ENCODE measurements around the gene PCDHB4.
"Not testable (repeated sequence)": the region's sequence is repeated elsewhere in the genome, so short reads cannot be mapped to it uniquely, and the experiment has no call there.

The PCDHB4 gene

DNA sequence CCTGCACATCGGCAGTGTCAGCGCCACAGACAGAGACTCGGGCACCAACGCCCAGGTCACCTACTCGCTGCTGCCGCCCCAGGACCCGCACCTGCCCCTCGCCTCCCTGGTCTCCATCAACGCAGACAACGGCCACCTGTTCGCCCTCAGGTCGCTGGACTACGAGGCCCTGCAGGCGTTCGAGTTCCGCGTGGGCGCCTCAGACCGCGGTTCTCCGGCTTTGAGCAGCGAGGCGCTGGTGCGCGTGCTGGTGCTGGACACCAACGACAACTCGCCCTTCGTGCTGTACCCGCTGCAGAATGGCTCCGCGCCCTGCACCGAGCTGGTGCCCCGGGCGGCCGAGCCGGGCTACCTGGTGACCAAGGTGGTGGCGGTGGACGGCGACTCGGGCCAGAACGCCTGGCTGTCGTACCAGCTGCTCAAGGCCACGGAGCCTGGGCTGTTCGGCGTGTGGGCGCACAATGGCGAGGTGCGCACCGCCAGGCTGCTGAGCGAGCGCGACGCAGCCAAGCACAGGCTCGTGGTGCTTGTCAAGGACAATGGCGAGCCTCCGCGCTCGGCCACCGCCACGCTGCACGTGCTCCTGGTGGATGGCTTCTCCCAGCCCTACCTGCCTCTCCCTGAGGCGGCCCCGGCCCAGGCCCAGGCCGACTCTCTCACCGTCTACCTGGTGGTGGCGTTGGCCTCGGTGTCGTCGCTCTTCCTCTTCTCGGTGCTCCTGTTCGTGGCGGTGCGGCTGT is 1.9 kb downstream of the PCDHB4 start:
- not testable (repeated sequence) for H3K4me3 Mint-ChIP-seq, ATAC-seq, H3K4me1 Mint-ChIP-seq, H3K9me3 Mint-ChIP-seq, DNase-seq, H3K27ac Mint-ChIP-seq
- peaks cover 35% of the 10 kb centered on the region for H3K27me3 Mint-ChIP-seq

DNA sequence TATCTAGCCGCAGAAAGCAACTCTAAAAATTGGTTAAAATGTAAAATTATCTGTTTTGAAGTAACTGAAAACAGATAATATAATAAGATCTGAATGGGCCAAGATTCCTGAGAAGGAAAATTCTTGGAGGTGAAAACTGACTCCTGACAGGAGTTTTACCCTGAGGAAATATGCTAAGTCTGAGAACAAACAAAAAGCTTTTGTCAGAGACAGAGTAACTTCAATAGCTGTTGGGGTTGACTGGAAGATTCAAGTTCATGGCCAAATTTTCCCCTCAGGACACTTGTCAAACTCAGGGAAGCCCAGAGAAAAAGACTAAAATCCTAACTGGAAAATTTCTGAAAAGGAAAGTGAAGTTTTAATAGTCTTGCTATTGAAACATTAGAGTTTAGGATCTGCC is 5.7 kb downstream of the PCDHB4 start:
- ATAC-seq = no peak
- Mint-ChIP-seq H3K27ac (no peak overlapping the region), H3K4me3 (no peak overlapping the region), H3K27me3 (peaks cover 24% of the 10 kb centered on the region), H3K4me1 (no peaks in the 10 kb centered on the region), H3K9me3 (peaks cover 9% of the 10 kb centered on the region in 2 donors)
- DNase-seq = no peak

GRCh38 chr5:141135030-141135717 is 13.6 kb downstream of the PCDHB4 start, which contains the start of gene PCDHB5:
TSS of gene PCDHB5 (plus strand) at chr5:141135206. CDS start at chr5:141135435, 229 bp downstream.
- peaks cover 29 to 32% of the 10 kb centered on the region in 2 donors for H3K9me3 Mint-ChIP-seq
- DNase-seq = no peak
- H3K27ac Mint-ChIP-seq = no peak within 1 kb of the TSS
- H3K4me3 Mint-ChIP-seq = peak within 1 kb of the TSS; percentile 11 to 46
- peaks cover 7% of the 10 kb centered on the region for H3K4me1 Mint-ChIP-seq
- H3K27me3 Mint-ChIP-seq = peaks cover 32% of the 10 kb centered on the region
- ATAC-seq = no peak

DNA sequence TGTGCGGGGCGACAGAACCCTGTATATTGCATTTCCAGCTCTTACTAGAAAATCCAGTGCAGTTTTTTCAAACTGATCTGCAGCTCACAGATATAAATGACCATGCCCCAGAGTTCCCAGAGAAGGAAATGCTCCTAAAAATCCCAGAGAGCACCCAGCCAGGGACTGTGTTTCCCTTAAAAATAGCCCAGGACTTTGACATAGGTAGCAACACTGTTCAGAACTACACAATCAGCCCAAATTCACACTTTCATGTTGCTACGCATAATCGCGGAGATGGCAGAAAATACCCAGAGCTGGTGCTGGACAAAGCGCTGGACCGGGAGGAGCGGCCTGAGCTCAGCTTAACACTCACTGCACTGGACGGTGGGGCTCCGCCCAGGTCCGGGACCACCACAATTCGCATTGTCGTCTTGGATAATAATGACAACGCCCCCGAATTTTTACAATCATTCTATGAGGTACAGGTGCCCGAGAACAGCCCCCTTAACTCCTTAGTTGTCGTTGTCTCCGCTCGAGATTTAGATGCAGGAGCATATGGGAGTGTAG is 14.2 kb downstream of the PCDHB4 start:
- Mint-ChIP-seq H3K27me3 (peaks cover 32% of the 10 kb centered on the region), H3K9me3 (peaks cover 25 to 32% of the 10 kb centered on the region in 2 donors), H3K27ac (no peak overlapping the region), H3K4me3 (no peak overlapping the region), H3K4me1 (peaks cover 7% of the 10 kb centered on the region)
- DNase-seq = no peak
- ATAC-seq = no peak

GRCh38 chr5:141137346-141137745 is 15.7 kb downstream of the PCDHB4 start:
- peaks cover 32 to 33% of the 10 kb centered on the region in 2 donors for H3K9me3 Mint-ChIP-seq
- peaks cover 32% of the 10 kb centered on the region for H3K27me3 Mint-ChIP-seq
- H3K27ac Mint-ChIP-seq, ATAC-seq, H3K4me3 Mint-ChIP-seq, H3K4me1 Mint-ChIP-seq, DNase-seq: not testable (repeated sequence)

GRCh38 chr5:141149812-141150211 is 28.2 kb downstream of the PCDHB4 start, which contains the start of gene PCDHB6:
TSS of gene PCDHB6 (plus strand) at chr5:141150057. CDS start at chr5:141150258, 201 bp downstream.
- ATAC-seq = no peak
- H3K4me1 Mint-ChIP-seq = no peaks in the 10 kb centered on the region

GRCh38 chr5:141150224-141150992 is 28.8 kb downstream of the PCDHB4 start:
- Mint-ChIP-seq H3K4me3 (no peak overlapping the region), H3K4me1 (no peaks in the 10 kb centered on the region), H3K9me3 (peaks cover 0 to 17% of the 10 kb centered on the region in 2 donors), H3K27ac (no peak overlapping the region), H3K27me3 (peaks cover 43% of the 10 kb centered on the region)
- DNase-seq (no peak), ATAC-seq (no peak)

More at GRCh38 chr5:141149812-141150211, 28.2 kb downstream of the PCDHB4 start, which contains the start of gene PCDHB6:
- peaks cover 0 to 17% of the 10 kb centered on the region in 2 donors for H3K9me3 Mint-ChIP-seq
- no peak for DNase-seq
- no peak within 1 kb of the TSS for H3K27ac Mint-ChIP-seq
- peaks cover 41% of the 10 kb centered on the region for H3K27me3 Mint-ChIP-seq
- no peak within 1 kb of the TSS for H3K4me3 Mint-ChIP-seq

DNA sequence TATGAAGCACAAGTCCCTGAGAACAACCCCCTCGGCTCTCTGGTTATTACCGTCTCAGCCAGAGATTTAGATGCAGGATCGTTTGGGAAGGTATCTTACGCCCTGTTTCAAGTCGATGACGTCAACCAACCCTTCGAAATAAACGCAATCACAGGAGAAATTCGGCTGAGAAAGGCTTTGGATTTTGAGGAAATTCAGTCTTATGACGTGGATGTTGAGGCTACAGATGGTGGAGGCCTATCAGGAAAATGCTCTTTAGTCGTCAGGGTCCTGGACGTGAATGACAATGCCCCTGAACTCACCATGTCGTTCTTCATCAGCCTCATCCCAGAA is 29.3 kb downstream of the PCDHB4 start:
- Mint-ChIP-seq H3K27me3 (peaks cover 46% of the 10 kb centered on the region), H3K4me1 (no peaks in the 10 kb centered on the region), H3K9me3 (peaks cover 0 to 21% of the 10 kb centered on the region in 2 donors), H3K27ac (no peak overlapping the region), H3K4me3 (no peak overlapping the region)
- DNase-seq (no peak), ATAC-seq (no peak)

- not testable (repeated sequence) for DNase-seq, H3K27ac Mint-ChIP-seq, ATAC-seq, H3K4me1 Mint-ChIP-seq, H3K4me3 Mint-ChIP-seq
- Mint-ChIP-seq H3K9me3 (peaks cover 0 to 28% of the 10 kb centered on the region in 2 donors), H3K27me3 (peaks cover 48% of the 10 kb centered on the region)
These were observed 30.0 kb downstream of the PCDHB4 start for GRCh38 chr5:141151632-141152031.

GRCh38 chr5:141152096-141152495 is 30.5 kb downstream of the PCDHB4 start:
- not testable (repeated sequence) for H3K27ac Mint-ChIP-seq, ATAC-seq, DNase-seq, H3K4me1 Mint-ChIP-seq, H3K4me3 Mint-ChIP-seq
- Mint-ChIP-seq H3K9me3 (peaks cover 0 to 32% of the 10 kb centered on the region in 2 donors), H3K27me3 (peaks cover 53% of the 10 kb centered on the region)

GRCh38 chr5:141155540-141156374 is 34.1 kb downstream of the PCDHB4 start:
- Mint-ChIP-seq H3K4me3 (no peak overlapping the region), H3K9me3 (peaks cover 3 to 35% of the 10 kb centered on the region in 2 donors), H3K27ac (no peak overlapping the region), H3K27me3 (peaks cover 49% of the 10 kb centered on the region), H3K4me1 (no peaks in the 10 kb centered on the region)
- DNase-seq (no peak), ATAC-seq (no peak)

DNA sequence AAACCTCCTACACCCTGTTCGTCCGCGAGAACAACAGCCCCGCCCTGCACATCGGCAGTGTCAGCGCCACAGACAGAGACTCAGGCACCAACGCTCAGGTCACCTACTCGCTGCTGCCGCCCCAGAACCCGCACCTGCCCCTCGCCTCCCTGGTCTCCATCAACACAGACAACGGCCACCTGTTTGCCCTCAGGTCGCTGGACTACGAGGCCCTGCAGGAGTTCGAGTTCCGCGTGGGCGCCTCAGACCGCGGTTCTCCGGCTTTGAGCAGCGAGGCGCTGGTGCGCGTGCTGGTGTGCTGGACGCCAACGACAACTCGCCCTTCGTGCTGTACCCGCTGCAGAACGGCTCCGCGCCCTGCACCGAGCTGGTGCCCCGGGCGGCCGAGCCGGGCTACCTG is 35.7 kb downstream of the PCDHB4 start:
- DNase-seq, ATAC-seq, H3K27ac Mint-ChIP-seq, H3K4me3 Mint-ChIP-seq, H3K4me1 Mint-ChIP-seq: not testable (repeated sequence)
- peaks cover 34% of the 10 kb centered on the region for H3K27me3 Mint-ChIP-seq
- peaks cover 3 to 26% of the 10 kb centered on the region in 2 donors for H3K9me3 Mint-ChIP-seq

DNA sequence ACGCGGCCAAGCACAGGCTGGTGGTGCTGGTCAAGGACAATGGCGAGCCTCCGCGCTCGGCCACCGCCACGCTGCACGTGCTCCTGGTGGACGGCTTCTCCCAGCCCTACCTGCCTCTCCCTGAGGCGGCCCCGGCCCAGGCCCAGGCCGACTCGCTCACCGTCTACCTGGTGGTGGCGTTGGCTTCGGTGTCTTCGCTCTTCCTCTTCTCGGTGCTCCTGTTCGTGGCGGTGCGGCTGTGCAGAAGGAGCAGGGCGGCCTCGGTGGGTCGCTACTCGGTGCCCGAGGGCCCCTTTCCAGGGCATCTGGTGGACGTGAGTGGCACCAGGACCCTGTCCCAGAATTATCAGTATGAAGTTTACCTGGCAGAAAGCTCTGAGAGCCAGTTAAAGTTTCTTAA is 36.3 kb downstream of the PCDHB4 start:
- Mint-ChIP-seq H3K27me3 (peaks cover 32% of the 10 kb centered on the region), H3K27ac (peak overlapping the region in 1 of 2 donors; percentile 74), H3K9me3 (peaks cover 3 to 26% of the 10 kb centered on the region in 2 donors)
- H3K4me1 Mint-ChIP-seq, ATAC-seq, DNase-seq, H3K4me3 Mint-ChIP-seq: not testable (repeated sequence)

GRCh38 chr5:141172381-141173204 is 51.0 kb downstream of the PCDHB4 start, which contains the start of gene PCDHB7:
TSS of gene PCDHB7 (plus strand) at chr5:141172644. CDS start at chr5:141172836, 192 bp downstream.
- H3K27ac Mint-ChIP-seq = peak within 1 kb of the TSS in 1 of 2 donors; percentile 55
- no peak within 1 kb of the TSS for H3K4me3 Mint-ChIP-seq
- ATAC-seq (no peak), DNase-seq (no peak)
- H3K27me3 Mint-ChIP-seq = peaks cover 36% of the 10 kb centered on the region
- H3K4me1 Mint-ChIP-seq = no peaks in the 10 kb centered on the region
- peaks cover 9 to 14% of the 10 kb centered on the region in 2 donors for H3K9me3 Mint-ChIP-seq
